MCF 10A (cell line): ENCODE data around the gene EXOC2. TPM values are rescaled to one million over a fixed set of nuclear protein-coding genes. Genes with fewer than 3 reads are reported as not detected.
"Not testable (repeated sequence)": the region's sequence is repeated elsewhere in the genome, so short reads cannot be mapped to it uniquely, and the experiment has no call there.

Experiments
- BruUV-seq: library from RNA; stranded (reverse); fragments of 400-500 nt; replicated peaks from 2 replicates; lab custom pipeline; 2021; lab: Mats Ljungman, UMichigan
- CTCF ChIA-PET: fragments of 300-600 bp; sonication (Branson Sonifier 250); formaldehyde crosslinking; extraction: SDS; loops from one replicate; lab custom pipeline; 2021; ENCODE audit warnings: antibody characterized with exemption, inconsistent platforms; lab: Yijun Ruan, JAX
- POLR2A ChIA-PET: fragments of 300-600, 350-650 bp; sonication (Branson Sonifier 250); formaldehyde crosslinking; extraction: SDS; loops from one replicate; lab custom pipeline; 2020; ENCODE audit warnings: antibody characterized with exemption, inconsistent platforms; lab: Yijun Ruan, JAX
- DNase-seq: peaks from one replicate; pipeline ENCODE4 v3.0.0-alpha.2; 2018; ENCODE audit not compliant: unreplicated experiment
- H3K27ac Mint-ChIP-seq: one replicate; pipeline ENCODE4 v1.8.0; 2022; ENCODE audit warnings: mild to moderate bottlenecking, low read depth, mixed read lengths; ENCODE audit not compliant: unreplicated experiment
- H3K27me3 Mint-ChIP-seq: one replicate; pipeline ENCODE4 v1.8.0; 2022; ENCODE audit warnings: mixed read lengths; ENCODE audit not compliant: insufficient read depth, unreplicated experiment
- H3K36me3 Mint-ChIP-seq: one replicate; pipeline ENCODE4 v1.8.0; 2022; ENCODE audit warnings: mild to moderate bottlenecking, moderate library complexity, mixed read lengths; ENCODE audit not compliant: insufficient read depth, unreplicated experiment
- H3K4me1 Mint-ChIP-seq: one replicate; pipeline ENCODE4 v1.8.0; 2022; ENCODE audit warnings: mixed read lengths; ENCODE audit not compliant: insufficient read depth, unreplicated experiment
- H3K4me3 Mint-ChIP-seq: one replicate; pipeline ENCODE4 v1.8.0; 2022; ENCODE audit warnings: mild to moderate bottlenecking, moderate library complexity, mixed read lengths; ENCODE audit not compliant: unreplicated experiment
- H3K9me3 Mint-ChIP-seq: one replicate; pipeline ENCODE4 v1.8.0; 2022; ENCODE audit warnings: mixed read lengths; ENCODE audit not compliant: unreplicated experiment
- intact Hi-C: fragments of 100-400 bp; cut with micrococcal nuclease; formaldehyde crosslinking; loops from 2 replicates; pipeline ENCODE4 v1.14.1; 2022
- total RNA-seq: library from RNA; stranded (reverse); gene quantifications from 2 replicates; pipeline ENCODE4 v1.2.3, GENCODE V29; 2022
- TF ChIP-seq, protein P1 (sequence below): fragments of 200-600 bp; IDR thresholded peaks from one replicate; pipeline ENCODE4 v1.8.0; 2022; ENCODE audit warnings: antibody characterized with exemption, mild to moderate bottlenecking; ENCODE audit not compliant: unreplicated experiment

The EXOC2 gene
- total RNA-seq, 1 experiment from 2014 or later, result 14.6 TPM

DNA sequence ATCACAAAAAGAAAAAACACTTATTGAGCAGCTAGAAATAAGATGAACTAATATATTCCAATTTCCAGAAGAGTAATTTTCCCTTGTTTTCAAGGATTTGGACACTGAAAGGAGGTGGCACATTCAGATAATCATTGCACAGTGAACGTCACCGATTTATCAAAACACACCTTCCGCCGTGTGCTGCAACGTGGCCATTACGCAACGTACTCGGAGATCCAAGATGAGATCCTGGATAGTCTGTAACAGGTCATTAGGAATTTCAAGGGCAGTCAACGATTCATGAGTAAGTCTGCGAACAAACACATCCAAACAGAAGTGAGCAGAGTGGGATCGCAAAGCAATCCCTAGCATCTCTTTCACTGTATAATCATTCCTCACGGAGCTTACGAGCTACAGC lies 129.1 kb downstream of the EXOC2 start:
- TF ChIP-seq, protein P1, sequence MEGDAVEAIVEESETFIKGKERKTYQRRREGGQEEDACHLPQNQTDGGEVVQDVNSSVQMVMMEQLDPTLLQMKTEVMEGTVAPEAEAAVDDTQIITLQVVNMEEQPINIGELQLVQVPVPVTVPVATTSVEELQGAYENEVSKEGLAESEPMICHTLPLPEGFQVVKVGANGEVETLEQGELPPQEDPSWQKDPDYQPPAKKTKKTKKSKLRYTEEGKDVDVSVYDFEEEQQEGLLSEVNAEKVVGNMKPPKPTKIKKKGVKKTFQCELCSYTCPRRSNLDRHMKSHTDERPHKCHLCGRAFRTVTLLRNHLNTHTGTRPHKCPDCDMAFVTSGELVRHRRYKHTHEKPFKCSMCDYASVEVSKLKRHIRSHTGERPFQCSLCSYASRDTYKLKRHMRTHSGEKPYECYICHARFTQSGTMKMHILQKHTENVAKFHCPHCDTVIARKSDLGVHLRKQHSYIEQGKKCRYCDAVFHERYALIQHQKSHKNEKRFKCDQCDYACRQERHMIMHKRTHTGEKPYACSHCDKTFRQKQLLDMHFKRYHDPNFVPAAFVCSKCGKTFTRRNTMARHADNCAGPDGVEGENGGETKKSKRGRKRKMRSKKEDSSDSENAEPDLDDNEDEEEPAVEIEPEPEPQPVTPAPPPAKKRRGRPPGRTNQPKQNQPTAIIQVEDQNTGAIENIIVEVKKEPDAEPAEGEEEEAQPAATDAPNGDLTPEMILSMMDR, result no peak
- no peak overlapping the region for H3K4me3 Mint-ChIP-seq
- ChIA-PET POLR2A (no interaction called here), CTCF (no interaction called here)
- intact Hi-C loops, result no loop called here
- DNase-seq, result no peak
- H3K9me3 Mint-ChIP-seq, result no peaks in the 10 kb centered on the region
- H3K4me1 Mint-ChIP-seq, result no peaks in the 10 kb centered on the region
- BruUV-seq, result no TSS peak
- no peaks in the 10 kb centered on the region for H3K27me3 Mint-ChIP-seq
- peaks cover 32% of the 10 kb centered on the region for H3K36me3 Mint-ChIP-seq
- H3K27ac Mint-ChIP-seq, result no peak overlapping the region

DNA sequence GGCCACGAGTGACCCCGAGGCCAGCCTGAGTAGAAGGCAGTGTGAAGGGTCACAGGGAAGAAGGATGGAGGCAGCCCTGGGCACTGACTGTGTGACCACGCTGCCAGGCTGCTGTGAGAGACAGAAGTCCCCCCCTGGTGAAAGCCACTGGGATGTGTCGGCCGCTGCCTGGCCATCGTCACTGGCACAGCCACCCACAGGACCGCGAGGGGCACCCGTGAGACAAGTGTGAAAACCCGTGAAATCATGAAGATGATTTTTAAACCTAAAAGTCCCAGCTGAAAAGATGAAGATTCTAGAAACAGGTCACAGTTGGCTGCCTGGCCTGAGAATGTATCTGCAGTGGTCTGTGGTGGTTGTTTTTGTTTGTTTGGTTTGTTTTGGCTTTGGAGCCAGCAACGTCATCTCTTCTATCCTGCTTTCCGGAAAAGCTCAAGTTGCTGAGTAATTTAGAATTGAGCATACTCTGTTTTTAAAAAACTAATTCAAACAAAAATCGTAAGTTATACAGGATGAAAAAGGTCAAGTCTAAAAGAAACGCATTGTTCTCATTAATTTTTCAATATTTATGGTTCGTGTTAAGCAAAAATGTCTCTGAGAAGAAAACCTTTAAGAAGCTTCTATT lies 130.8 kb downstream of the EXOC2 start:
- Mint-ChIP-seq H3K4me1 (no peaks in the 10 kb centered on the region), H3K27me3 (no peaks in the 10 kb centered on the region), H3K4me3 (no peak overlapping the region), H3K36me3 (peaks cover 23% of the 10 kb centered on the region), H3K9me3 (no peaks in the 10 kb centered on the region), H3K27ac (no peak overlapping the region)
- no peak for DNase-seq
- intact Hi-C loops, result no loop called here
- POLR2A ChIA-PET, result interaction anchor here (1.1 kb wide), 1 partner anchor 16 kb away, joined by 4 read pairs; no protein-coding TSS in a partner anchor
- no TSS peak for BruUV-seq
- TF ChIP-seq, protein P1, result no peak
- CTCF ChIA-PET, result no interaction called here

DNA sequence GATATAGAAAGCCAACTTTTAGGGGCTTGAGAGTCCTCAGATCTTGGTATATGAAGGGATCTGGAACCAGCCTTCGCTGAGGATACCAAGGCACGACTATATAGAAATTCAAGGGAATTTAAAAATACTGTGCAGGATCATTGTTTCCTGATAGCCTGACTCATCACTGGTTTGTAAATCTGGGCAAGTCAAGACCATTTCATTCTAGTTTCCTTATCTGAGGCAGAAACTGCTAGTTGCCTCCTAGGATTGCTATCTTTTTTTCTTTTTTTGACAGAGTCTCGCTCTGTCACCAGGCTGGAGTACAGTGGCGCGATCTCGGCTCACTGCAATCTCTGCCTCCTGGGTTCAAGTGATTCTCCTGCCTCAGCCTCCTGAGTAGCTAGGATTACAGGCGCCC lies 131.6 kb downstream of the EXOC2 start:
- H3K27ac Mint-ChIP-seq, H3K9me3 Mint-ChIP-seq, H3K4me1 Mint-ChIP-seq, intact Hi-C loops, POLR2A ChIA-PET, CTCF ChIA-PET, DNase-seq, BruUV-seq, H3K27me3 Mint-ChIP-seq, H3K4me3 Mint-ChIP-seq: not testable (repeated sequence)
- H3K36me3 Mint-ChIP-seq, result peaks cover 23% of the 10 kb centered on the region

DNA sequence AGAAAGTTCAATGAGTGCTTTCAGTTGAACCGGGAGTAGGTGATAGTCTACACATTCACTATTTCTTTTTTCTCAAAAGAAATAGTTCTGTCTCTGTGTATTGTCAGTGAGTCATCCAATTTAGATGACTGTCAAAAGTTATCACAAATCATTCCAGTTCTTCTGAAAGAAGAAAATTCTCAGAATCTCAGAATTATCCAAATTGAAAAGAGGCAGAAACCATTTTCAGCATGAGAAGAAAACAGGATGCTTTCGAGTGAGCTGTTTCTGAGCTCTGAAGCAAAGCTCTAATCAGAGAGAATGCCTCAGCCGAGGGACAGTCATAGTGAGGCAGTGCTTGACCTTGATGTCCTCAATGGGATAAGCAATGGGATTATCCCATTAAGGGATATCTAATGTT lies 134.0 kb downstream of the EXOC2 start:
- Mint-ChIP-seq H3K36me3 (peaks cover 31% of the 10 kb centered on the region), H3K4me1 (no peaks in the 10 kb centered on the region), H3K27ac (no peak overlapping the region), H3K27me3 (no peaks in the 10 kb centered on the region), H3K4me3 (no peak overlapping the region), H3K9me3 (no peaks in the 10 kb centered on the region)
- ChIA-PET CTCF (no interaction called here), POLR2A (no interaction called here)
- BruUV-seq, result no TSS peak
- intact Hi-C loops, result loop anchor here (5.0 kb wide), 1 partner anchor 372 kb away; no protein-coding TSS in a partner anchor
- no peak for DNase-seq
- TF ChIP-seq, protein P1, result no peak
